Measurements from ENCODE around the gene MARK1. TPM values are rescaled to one million over a fixed set of nuclear protein-coding genes. Genes with fewer than 3 reads are reported as not detected.

MARK1 gene
- total RNA-seq, 1 experiment from 2014 or later = 0.40 TPM

DNA sequence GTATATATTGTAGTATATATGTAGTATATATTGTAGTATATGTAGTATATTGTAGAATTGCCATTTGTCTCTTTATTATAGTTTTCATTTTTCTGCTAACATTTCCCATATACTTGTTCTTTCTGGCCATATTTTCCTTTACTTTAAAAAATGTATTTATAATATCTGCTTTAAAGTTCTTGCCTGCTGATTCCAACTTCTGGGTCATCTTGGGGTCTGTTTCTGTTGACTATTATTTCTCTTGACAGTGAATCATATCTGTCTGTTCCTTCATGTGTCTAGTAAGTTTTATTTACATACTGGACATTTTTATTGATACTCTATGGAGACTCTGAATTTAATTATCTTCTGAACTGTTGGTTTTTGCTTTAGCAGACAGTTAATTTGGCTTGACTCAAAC, 45.9 kb downstream of the MARK1 start:
- Histone ChIP-seq H3K27me3 (ENCODE audit: low read length) (peaks cover 21% of the 10 kb centered on the region), H3K9me3 (ENCODE audit: low read length) (peaks cover 7% of the 10 kb centered on the region; the same call in 1 of the 2 replicates), H2AFZ (ENCODE audit: low read length) (no peak overlapping the region), H3K27ac (ENCODE audit: low read length) (no peak overlapping the region), H3K9me2 (replicated peaks; ENCODE audit: low read length) (no peaks in the 10 kb centered on the region), H3K79me2 (ENCODE audit: low read length) (no peaks in the 10 kb centered on the region), H3K36me3 (ENCODE audit: low read depth, low read length) (no peaks in the 10 kb centered on the region), H3K4me2 (ENCODE audit: low read length) (no peak overlapping the region), H4K20me1 (ENCODE audit: low read length) (no peaks in the 10 kb centered on the region), H3F3A (ENCODE audit: low read length, unreplicated experiment) (no peaks in the 10 kb centered on the region), H3K9ac (ENCODE audit: low read length) (no peak overlapping the region), H3K4me1 (ENCODE audit: insufficient read depth, low read length) (peaks cover 10% of the 10 kb centered on the region), H3K4me3 (ENCODE audit: low read length) (no peak overlapping the region)
- ATAC-seq = no peak
- no peak for TF ChIP-seq CTCF (conservative IDR thresholded peaks at IDR 0.05; ENCODE audit: low read depth, low read length)
- no peak for TF ChIP-seq EZH2 (IDR thresholded peaks at IDR 0.05; ENCODE audit: low read length, unreplicated experiment)
- no peak for TF ChIP-seq EZH2phosphoT487 (IDR thresholded peaks at IDR 0.05; ENCODE audit: borderline replicate concordance, low read length)
- no peak for DNase-seq
- ChIA-PET POLR2A (ENCODE audit: unreplicated experiment) (no interaction called here), CTCF (no interaction called here)
- intact Hi-C loops (cut with micrococcal nuclease) = no loop called here
- BruUV-seq (replicated peaks) = no TSS peak

DNA sequence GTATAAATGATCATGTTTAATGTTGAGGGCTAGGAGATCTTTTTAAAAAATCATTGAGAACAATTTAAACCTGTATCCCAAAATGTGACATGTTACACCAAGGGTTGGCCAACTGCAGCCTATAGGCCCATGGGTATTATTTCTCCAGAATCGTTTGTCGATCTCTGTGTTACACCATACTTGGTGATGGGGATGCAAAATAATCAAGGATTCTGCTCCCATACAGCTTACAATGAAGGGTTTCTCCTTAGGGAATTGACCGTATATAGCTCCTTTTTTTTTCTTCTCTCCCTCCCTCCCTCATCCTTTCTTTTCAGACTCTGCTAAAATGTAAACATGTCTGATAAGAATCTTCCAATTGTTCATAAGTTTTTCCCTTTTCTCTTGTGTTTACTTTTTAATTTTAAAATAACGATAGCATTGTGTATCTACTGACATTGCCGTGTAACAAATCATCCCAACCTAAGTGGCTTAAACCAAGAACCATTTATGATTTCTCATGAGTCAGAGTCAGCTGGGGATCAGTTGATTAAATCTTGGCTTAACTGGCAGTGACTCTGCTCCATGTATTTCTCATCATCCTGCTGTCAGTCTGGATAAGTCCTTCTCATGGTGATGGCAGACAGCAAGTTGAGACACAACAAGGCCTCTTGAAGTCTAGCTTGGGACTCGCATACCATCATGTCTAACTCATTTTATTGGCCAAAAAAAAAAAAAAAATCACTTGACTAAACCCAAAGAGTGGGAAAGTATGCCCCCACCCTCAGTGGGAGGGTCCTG, 48.0 kb downstream of the MARK1 start:
- Histone ChIP-seq H3K36me3 (ENCODE audit: low read depth, low read length) (no peaks in the 10 kb centered on the region), H3K79me2 (ENCODE audit: low read length) (no peaks in the 10 kb centered on the region), H3K27me3 (ENCODE audit: low read length) (peaks cover 5% of the 10 kb centered on the region; the same call in 1 of the 2 replicates), H3K9me2 (replicated peaks; ENCODE audit: low read length) (no peaks in the 10 kb centered on the region), H3K27ac (ENCODE audit: low read length) (no peak overlapping the region), H3K4me2 (ENCODE audit: low read length) (no peak overlapping the region), H3F3A (ENCODE audit: low read length, unreplicated experiment) (no peaks in the 10 kb centered on the region), H3K9ac (ENCODE audit: low read length) (no peak overlapping the region), H3K9me3 (ENCODE audit: low read length) (peaks cover 7% of the 10 kb centered on the region; the same call in 1 of the 2 replicates), H3K4me1 (ENCODE audit: insufficient read depth, low read length) (peaks cover 10% of the 10 kb centered on the region), H4K20me1 (ENCODE audit: low read length) (no peaks in the 10 kb centered on the region), H3K4me3 (ENCODE audit: low read length) (no peak overlapping the region), H2AFZ (ENCODE audit: low read length) (no peak overlapping the region)
- intact Hi-C loops (cut with micrococcal nuclease) = no loop called here
- ChIA-PET CTCF (no interaction called here), POLR2A (ENCODE audit: unreplicated experiment) (no interaction called here)
- BruUV-seq (replicated peaks) = no TSS peak
- no peak for TF ChIP-seq EZH2 (IDR thresholded peaks at IDR 0.05; ENCODE audit: low read length, unreplicated experiment)
- no peak for TF ChIP-seq EZH2phosphoT487 (IDR thresholded peaks at IDR 0.05; ENCODE audit: borderline replicate concordance, low read length)
- no peak for TF ChIP-seq CTCF (conservative IDR thresholded peaks at IDR 0.05; ENCODE audit: low read depth, low read length)
- no peak for ATAC-seq
- DNase-seq = peak; percentile 21

DNA sequence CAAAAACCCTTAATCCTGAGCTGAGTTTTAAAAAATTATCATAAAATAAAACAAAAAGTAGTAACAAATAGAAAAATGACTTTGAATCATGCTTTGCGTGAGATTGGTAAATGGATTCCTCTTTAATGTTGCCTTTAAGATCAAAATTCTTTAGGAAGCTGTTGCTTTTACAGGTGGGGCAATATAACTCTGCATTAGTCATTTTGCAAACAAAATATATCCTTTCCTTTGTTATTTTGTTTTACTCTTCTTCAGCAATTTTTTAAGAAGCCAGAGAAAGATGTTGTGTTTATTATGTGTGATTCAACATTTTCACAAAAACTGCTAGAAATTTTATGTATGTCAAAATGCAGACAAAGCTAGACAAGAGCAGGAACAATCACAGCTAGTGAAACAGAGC, 50.0 kb downstream of the MARK1 start:
- Histone ChIP-seq H3K27ac (ENCODE audit: low read length) (no peak overlapping the region), H3K9me3 (ENCODE audit: low read length) (peaks cover 7% of the 10 kb centered on the region; the same call in 1 of the 2 replicates), H3K9me2 (replicated peaks; ENCODE audit: low read length) (no peaks in the 10 kb centered on the region), H4K20me1 (ENCODE audit: low read length) (no peaks in the 10 kb centered on the region), H3K4me1 (ENCODE audit: insufficient read depth, low read length) (peaks cover 10% of the 10 kb centered on the region), H3K4me3 (ENCODE audit: low read length) (no peak overlapping the region), H3K79me2 (ENCODE audit: low read length) (no peaks in the 10 kb centered on the region), H3K9ac (ENCODE audit: low read length) (no peak overlapping the region), H2AFZ (ENCODE audit: low read length) (no peak overlapping the region), H3K4me2 (ENCODE audit: low read length) (peak overlapping the region; percentile 15; the same call in 1 of the 2 replicates), H3K36me3 (ENCODE audit: low read depth, low read length) (no peaks in the 10 kb centered on the region), H3K27me3 (ENCODE audit: low read length) (peaks cover 16% of the 10 kb centered on the region), H3F3A (ENCODE audit: low read length, unreplicated experiment) (no peaks in the 10 kb centered on the region)
- ATAC-seq (peak; percentile 67), DNase-seq (peak; percentile 44)
- CTCF ChIA-PET = no interaction called here
- no TSS peak for BruUV-seq (replicated peaks)
- POLR2A ChIA-PET (ENCODE audit: unreplicated experiment) = no interaction called here
- no peak for TF ChIP-seq CTCF (conservative IDR thresholded peaks at IDR 0.05; ENCODE audit: low read depth, low read length)
- TF ChIP-seq EZH2phosphoT487 (IDR thresholded peaks at IDR 0.05; ENCODE audit: borderline replicate concordance, low read length) = no peak
- TF ChIP-seq EZH2 (IDR thresholded peaks at IDR 0.05; ENCODE audit: low read length, unreplicated experiment) = no peak
- intact Hi-C loops (cut with micrococcal nuclease) = no loop called here
